IPS-18a (cell line): ENCODE results near the gene SESN1.
"Not testable (repeated sequence)": the region's sequence is repeated elsewhere in the genome, so short reads cannot be mapped to it uniquely, and the experiment has no call there.

Source experiments
- H3K27ac ChIP-seq: one replicate; pipeline ENCODE4 v1.5.1; 2013; ENCODE audit warnings: low read length
- H3K27me3 ChIP-seq: one replicate; pipeline ENCODE4 v1.6.1; 2013; ENCODE audit warnings: mild to moderate bottlenecking, low read length; ENCODE audit not compliant: control insufficient read depth, insufficient read depth
- H3K36me3 ChIP-seq: one replicate; pipeline ENCODE4 v1.6.1; 2013; ENCODE audit warnings: low read depth, low read length; ENCODE audit not compliant: control insufficient read depth
- H3K4me1 ChIP-seq: one replicate; pipeline ENCODE4 v1.6.1; 2013; ENCODE audit warnings: low read depth, low read length; ENCODE audit not compliant: control insufficient read depth
- H3K4me3 ChIP-seq: one replicate; pipeline ENCODE4 v1.5.1; 2013; ENCODE audit warnings: low read length
- H3K9ac ChIP-seq: one replicate; pipeline ENCODE4 v1.6.1; 2013; ENCODE audit warnings: mild to moderate bottlenecking, low read length, moderate library complexity
- H3K9me3 ChIP-seq: one replicate; pipeline ENCODE4 v1.6.1; 2013; ENCODE audit warnings: low read depth, low read length; ENCODE audit not compliant: control insufficient read depth

The SESN1 gene

DNA sequence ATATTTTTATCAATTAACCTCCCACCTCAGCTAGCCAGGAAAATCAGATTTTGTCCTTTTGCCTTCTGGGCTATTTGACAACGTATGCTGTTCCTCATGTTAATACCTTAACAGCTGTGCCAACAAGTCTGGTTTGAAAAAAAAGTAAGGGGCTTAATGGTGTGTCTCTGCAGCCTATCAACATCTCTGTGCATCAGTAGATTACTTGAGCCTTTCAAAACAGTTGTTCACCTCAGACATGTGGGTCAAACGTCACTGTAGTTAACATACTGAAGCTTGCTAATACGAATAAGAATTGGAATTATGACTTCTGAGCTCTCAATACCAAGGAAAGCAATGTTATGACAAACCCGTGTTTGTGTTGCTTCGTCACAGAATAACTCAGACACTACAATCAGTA lies 23.7 kb upstream of the SESN1 start:
- H3K4me3 ChIP-seq: no peak overlapping the region
- no peaks in the 10 kb centered on the region for H3K36me3 ChIP-seq
- no peak overlapping the region for H3K9ac ChIP-seq
- no peak overlapping the region for H3K27ac ChIP-seq
- H3K27me3 ChIP-seq: no peaks in the 10 kb centered on the region
- H3K4me1 ChIP-seq: no peaks in the 10 kb centered on the region
- no peaks in the 10 kb centered on the region for H3K9me3 ChIP-seq

DNA sequence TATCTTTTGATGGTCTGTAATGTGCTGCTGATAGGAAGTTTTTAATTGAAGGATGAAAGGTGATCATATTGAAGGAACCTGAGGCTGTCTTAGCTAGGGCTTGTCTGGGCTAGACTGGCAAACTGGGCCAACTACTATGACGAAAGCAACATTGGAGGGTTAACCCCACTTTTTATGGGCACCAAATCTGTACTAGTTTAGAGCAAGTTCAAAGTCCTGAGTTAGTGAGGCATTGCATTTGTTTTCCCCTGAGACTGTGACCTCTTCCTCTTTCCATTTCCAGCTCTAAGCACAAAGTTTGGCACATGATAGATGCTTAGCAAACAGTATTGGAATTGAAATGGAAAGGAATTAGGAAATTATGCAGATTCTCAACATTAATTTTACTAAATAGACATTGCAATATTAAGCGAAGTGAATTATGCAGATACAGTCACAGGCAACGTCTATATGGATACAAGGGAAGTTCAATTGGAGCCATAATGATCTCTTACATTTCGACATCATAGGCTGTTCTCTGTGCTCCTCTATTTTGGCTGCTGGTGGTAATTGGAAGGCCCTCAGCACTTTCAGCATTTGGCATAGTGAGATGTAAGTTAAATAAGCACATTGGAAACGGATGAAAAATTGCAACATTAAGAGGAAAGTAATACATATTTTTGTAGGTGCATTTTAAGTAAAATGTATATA lies 22.8 kb upstream of the SESN1 start:
- no peaks in the 10 kb centered on the region for H3K27me3 ChIP-seq
- no peak overlapping the region for H3K9ac ChIP-seq
- H3K9me3 ChIP-seq: no peaks in the 10 kb centered on the region
- H3K4me1 ChIP-seq: no peaks in the 10 kb centered on the region
- H3K36me3 ChIP-seq: no peaks in the 10 kb centered on the region
- H3K4me3 ChIP-seq: no peak overlapping the region
- H3K27ac ChIP-seq: no peak overlapping the region

DNA sequence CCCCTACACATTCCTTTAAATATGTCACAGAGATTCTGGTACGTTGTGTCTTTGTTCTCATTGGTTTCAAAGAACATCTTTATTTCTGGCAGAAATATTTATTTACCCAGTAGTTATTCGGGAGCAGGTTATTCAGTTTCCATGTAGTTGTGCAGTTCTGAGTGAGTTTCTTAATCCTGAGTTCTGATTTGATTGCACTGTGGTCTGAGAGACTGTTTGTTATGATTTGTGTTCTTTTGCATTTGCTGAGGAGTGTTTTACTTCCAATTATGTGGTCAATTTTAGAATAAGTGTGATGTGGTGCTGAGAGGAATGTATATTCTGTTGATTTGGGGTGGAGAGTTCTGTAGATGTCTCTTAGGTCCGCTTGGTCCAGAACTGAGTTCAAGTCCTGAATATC lies 18.0 kb upstream of the SESN1 start:
- not testable (repeated sequence) for H3K36me3 ChIP-seq, H3K9me3 ChIP-seq

DNA sequence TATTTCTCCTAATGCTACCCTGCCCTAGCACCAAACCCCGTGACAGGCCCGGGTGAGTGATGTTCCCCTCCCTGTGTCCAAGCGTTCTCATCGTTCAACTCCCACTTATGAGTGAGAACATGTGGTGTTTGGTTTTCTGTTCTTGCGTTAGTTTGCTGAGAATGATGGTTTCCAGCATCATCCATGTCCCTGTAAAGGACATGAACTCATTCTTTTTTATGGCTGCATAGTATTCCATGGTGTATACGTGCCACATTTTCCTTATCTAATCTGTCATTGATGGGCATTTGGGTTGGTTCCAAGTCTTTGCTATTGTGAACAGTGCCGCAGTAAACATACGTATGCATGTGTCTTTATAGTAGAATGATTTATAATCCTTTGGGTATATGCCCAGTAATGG lies 15.0 kb upstream of the SESN1 start:
- not testable (repeated sequence) for H3K27me3 ChIP-seq, H3K36me3 ChIP-seq, H3K9me3 ChIP-seq, H3K9ac ChIP-seq, H3K4me1 ChIP-seq, H3K27ac ChIP-seq, H3K4me3 ChIP-seq

More for the DNA sequence above, 18.0 kb upstream of the SESN1 start:
- not testable (repeated sequence) for H3K27me3 ChIP-seq, H3K27ac ChIP-seq, H3K9ac ChIP-seq, H3K4me1 ChIP-seq, H3K4me3 ChIP-seq

DNA sequence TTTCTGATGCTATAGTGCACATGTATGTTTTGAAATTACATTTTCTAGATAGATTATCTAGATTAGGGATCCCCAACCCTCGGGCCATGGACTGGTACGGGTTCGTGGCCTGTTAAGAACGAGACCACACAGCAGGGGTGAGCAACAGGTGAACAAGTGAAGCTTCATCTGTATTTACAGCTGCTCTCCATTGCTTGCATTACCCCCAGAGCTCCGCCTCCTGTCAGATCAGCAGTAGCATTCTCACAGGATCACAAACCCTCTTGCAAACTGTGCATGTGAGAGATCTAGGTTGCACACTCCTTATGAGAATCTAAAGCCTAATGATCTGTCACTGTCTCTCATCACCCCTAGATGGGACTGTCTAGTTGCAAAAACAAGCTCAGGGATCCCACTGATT lies 11.0 kb upstream of the SESN1 start:
- Histone ChIP-seq H3K27me3 (no peaks in the 10 kb centered on the region), H3K4me3 (no peak overlapping the region), H3K9me3 (no peaks in the 10 kb centered on the region), H3K36me3 (no peaks in the 10 kb centered on the region), H3K4me1 (no peaks in the 10 kb centered on the region), H3K9ac (no peak overlapping the region), H3K27ac (no peak overlapping the region)

- H3K4me3 ChIP-seq: no peak overlapping the region
- no peak overlapping the region for H3K27ac ChIP-seq
- H3K4me1 ChIP-seq: no peaks in the 10 kb centered on the region
- no peak overlapping the region for H3K9ac ChIP-seq
- no peaks in the 10 kb centered on the region for H3K36me3 ChIP-seq
- H3K27me3 ChIP-seq: no peaks in the 10 kb centered on the region
- H3K9me3 ChIP-seq: no peaks in the 10 kb centered on the region
Observed at GRCh38 chr6:109104512-109104911, 9.9 kb upstream of the SESN1 start.

DNA sequence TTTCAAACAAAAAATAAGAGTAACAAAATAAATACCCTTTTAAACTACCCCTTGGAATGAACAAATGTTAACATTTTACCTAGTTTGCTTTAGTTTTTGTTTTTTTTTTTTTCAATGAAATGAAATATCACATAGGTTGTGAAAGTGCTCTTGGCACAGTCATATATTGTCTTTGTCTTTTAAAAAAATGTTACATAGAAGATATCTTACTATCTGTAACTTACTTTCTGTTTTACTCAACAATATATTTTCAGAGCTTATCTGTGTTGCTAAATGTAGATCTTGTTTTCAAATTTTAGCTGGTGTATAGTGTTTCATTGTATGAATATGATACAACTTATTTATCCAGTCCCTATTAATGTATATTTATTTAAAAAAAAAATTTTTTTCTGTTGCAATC lies 9.3 kb upstream of the SESN1 start:
- H3K9ac ChIP-seq: no peak overlapping the region
- H3K9me3 ChIP-seq: no peaks in the 10 kb centered on the region
- H3K27me3 ChIP-seq: no peaks in the 10 kb centered on the region
- no peaks in the 10 kb centered on the region for H3K36me3 ChIP-seq
- no peak overlapping the region for H3K27ac ChIP-seq
- H3K4me3 ChIP-seq: no peak overlapping the region
- no peaks in the 10 kb centered on the region for H3K4me1 ChIP-seq

GRCh38 chr6:109102762-109103161 lies 8.1 kb upstream of the SESN1 start:
- no peaks in the 10 kb centered on the region for H3K36me3 ChIP-seq
- no peak overlapping the region for H3K27ac ChIP-seq
- no peaks in the 10 kb centered on the region for H3K4me1 ChIP-seq
- H3K4me3 ChIP-seq: no peak overlapping the region
- H3K27me3 ChIP-seq: no peaks in the 10 kb centered on the region
- no peak overlapping the region for H3K9ac ChIP-seq
- no peaks in the 10 kb centered on the region for H3K9me3 ChIP-seq

DNA sequence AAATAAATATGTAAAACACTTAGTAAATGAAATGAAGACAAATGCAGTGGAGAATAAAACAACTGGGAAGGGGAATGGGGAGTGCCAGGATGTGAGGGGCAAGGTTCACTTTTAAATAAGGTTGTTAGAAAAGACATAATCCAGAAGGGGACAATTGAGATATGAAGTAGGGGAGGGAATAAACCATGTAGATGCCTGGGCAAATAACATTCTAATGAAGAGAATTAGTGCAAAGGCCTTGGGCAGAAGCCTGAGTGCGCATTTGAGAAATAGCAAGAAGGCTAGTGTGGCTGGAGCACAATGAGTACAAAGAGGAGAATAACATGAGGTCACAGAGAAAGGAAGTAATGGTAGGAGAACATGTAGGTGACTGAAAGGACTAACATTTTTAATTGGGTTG lies 3.0 kb upstream of the SESN1 start:
- Histone ChIP-seq H3K9me3 (no peaks in the 10 kb centered on the region), H3K4me3 (no peak overlapping the region), H3K27ac (no peak overlapping the region), H3K9ac (no peak overlapping the region), H3K36me3 (no peaks in the 10 kb centered on the region), H3K27me3 (no peaks in the 10 kb centered on the region), H3K4me1 (peaks cover 3% of the 10 kb centered on the region)

DNA sequence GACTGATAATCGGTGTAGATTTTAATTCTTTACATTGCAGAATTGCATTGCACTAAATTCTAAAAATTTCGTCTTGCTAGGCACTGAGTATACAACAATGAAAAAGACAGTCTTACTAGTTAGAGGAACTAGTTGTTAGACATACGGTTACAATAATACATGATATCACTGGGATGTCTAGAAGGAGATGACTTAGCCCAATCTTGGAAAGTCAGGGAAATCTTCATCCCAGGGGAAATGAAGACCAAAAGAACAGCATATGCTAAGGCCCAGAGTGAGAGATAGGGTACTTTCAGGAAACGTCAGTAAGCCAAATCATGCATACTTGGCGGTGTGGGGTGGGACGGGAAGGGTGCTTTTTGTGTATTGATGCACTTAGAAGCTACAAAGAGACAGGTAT lies 1.6 kb upstream of the SESN1 start:
- peak overlapping the region; percentile 75 for H3K9ac ChIP-seq
- peaks cover 3% of the 10 kb centered on the region for H3K4me1 ChIP-seq
- H3K36me3 ChIP-seq: no peaks in the 10 kb centered on the region
- no peak overlapping the region for H3K27ac ChIP-seq
- H3K4me3 ChIP-seq: peak overlapping the region; percentile 77
- H3K27me3 ChIP-seq: no peaks in the 10 kb centered on the region
- no peaks in the 10 kb centered on the region for H3K9me3 ChIP-seq

DNA sequence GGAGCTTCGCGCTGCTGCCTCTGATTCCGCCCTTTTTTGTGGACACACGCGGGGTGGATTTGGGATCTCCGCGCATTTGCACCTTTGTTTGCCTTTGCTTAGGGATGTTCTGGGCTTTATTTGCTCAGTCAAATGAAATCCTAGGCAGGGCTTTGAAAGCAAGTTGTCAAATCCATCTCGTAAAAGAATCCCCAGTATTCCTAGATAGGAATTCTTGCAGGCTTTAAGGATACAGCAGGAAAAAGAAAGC lies 1.1 kb upstream of the SESN1 start:
- H3K27me3 ChIP-seq: no peaks in the 10 kb centered on the region
- H3K4me3 ChIP-seq: peak overlapping the region; percentile 77
- peaks cover 3% of the 10 kb centered on the region for H3K4me1 ChIP-seq
- peak overlapping the region; percentile 7 for H3K27ac ChIP-seq
- H3K36me3 ChIP-seq: no peaks in the 10 kb centered on the region
- no peaks in the 10 kb centered on the region for H3K9me3 ChIP-seq
- H3K9ac ChIP-seq: peak overlapping the region; percentile 75

GRCh38 chr6:109095036-109095834 lies 589 bp upstream of the SESN1 start, which contains the start of gene CEP57L1:
TSS of gene CEP57L1 (plus strand) at chr6:109095507. CDS start at chr6:109145222, 49,715 bp downstream.
- peaks cover 3% of the 10 kb centered on the region for H3K4me1 ChIP-seq
- no peaks in the 10 kb centered on the region for H3K36me3 ChIP-seq
- peak within 1 kb of the TSS; percentile 77 for H3K4me3 ChIP-seq

More at GRCh38 chr6:109095036-109095834, 589 bp upstream of the SESN1 start, which contains the start of gene CEP57L1:
- Histone ChIP-seq H3K27me3 (no peaks in the 10 kb centered on the region), H3K27ac (peak within 1 kb of the TSS; percentile 87), H3K9ac (peak within 1 kb of the TSS; percentile 75), H3K9me3 (no peaks in the 10 kb centered on the region)
